ENCODE results near the gene TCF4.

- no peak for TF ChIP-seq CTCF (conservative IDR thresholded peaks at IDR 0.05; ENCODE audit: low read length)
- TF ChIP-seq EZH2phosphoT487 (IDR thresholded peaks at IDR 0.05; ENCODE audit: borderline replicate concordance, low read depth, low read length): no peak
Observed at GRCh38 chr18:55550471-55550870, 37.5 kb downstream of the TCF4 start.

Measured in OCI-LY7 (cell line).